Epithelial cell of proximal tubule (primary cell): ENCODE data around the gene UBE2G1. TPM values are rescaled to one million over a fixed set of nuclear protein-coding genes. Genes with fewer than 3 reads are reported as not detected.
"Not testable (repeated sequence)": the region's sequence is repeated elsewhere in the genome, so short reads cannot be mapped to it uniquely, and the experiment has no call there.

Experiments
- DNase-seq: peaks from one replicate; pipeline ENCODE4 v3.0.0-alpha.2; 2011; ENCODE audit warnings: low read depth
- H3K4me3 ChIP-seq: 2 replicates; pipeline ENCODE4 v1.5.1; 2011; ENCODE audit warnings: low read depth, mild to moderate bottlenecking, low read length
- CTCF ChIP-seq: conservative IDR thresholded peaks from 2 replicates; pipeline ENCODE4 v1.5.1; 2012; ENCODE audit warnings: low read depth, mild to moderate bottlenecking, low read length
- total RNA-seq: library from RNA; depleted of rRNA; stranded (reverse); fragments of >200 nt; gene quantifications from 2 replicates; pipeline ENCODE4 v1.2.3, GENCODE V29; 2015

Gene UBE2G1
- total RNA-seq, 1 donor from 2014 or later = 65.4 TPM

GRCh38 chr17:4362141-4362540 is 4.3 kb downstream of the UBE2G1 start:
- no peak for DNase-seq
- peak; percentile 34 for TF ChIP-seq CTCF
- no peak overlapping the region for H3K4me3 ChIP-seq

- TF ChIP-seq CTCF = no peak
- H3K4me3 ChIP-seq = no peak overlapping the region
- no peak for DNase-seq
Observed at GRCh38 chr17:4358154-4358553, 8.3 kb downstream of the UBE2G1 start.

- DNase-seq = no peak
- no peak overlapping the region for H3K4me3 ChIP-seq
- TF ChIP-seq CTCF = no peak
Observed at GRCh38 chr17:4357671-4358070, 8.8 kb downstream of the UBE2G1 start.

GRCh38 chr17:4357030-4357628 is 9.3 kb downstream of the UBE2G1 start:
- DNase-seq = no peak
- no peak overlapping the region for H3K4me3 ChIP-seq
- no peak for TF ChIP-seq CTCF

- H3K4me3 ChIP-seq = no peak overlapping the region
- DNase-seq = no peak
Observed at GRCh38 chr17:4354862-4355514, 11.5 kb downstream of the UBE2G1 start.

GRCh38 chr17:4354206-4354605 is 12.3 kb downstream of the UBE2G1 start:
- no peak for TF ChIP-seq CTCF
- DNase-seq = no peak
- no peak overlapping the region for H3K4me3 ChIP-seq

More at GRCh38 chr17:4354862-4355514, 11.5 kb downstream of the UBE2G1 start:
- TF ChIP-seq CTCF = no peak

- not testable (repeated sequence) for H3K4me3 ChIP-seq, DNase-seq
Observed at GRCh38 chr17:4350214-4350613, 16.3 kb downstream of the UBE2G1 start.
